GM18520 (cell line): ENCODE results near the gene TMEM266.

Source experiments
- ATAC-seq: cut with Tn5 transposase; IDR thresholded peaks from one replicate; pipeline ENCODE4 v1.9.1; 2021; ENCODE audit not compliant: unreplicated experiment

The TMEM266 gene

GRCh38 chr15:76123031-76123430, 63.2 kb downstream of the TMEM266 start:
- no peak for ATAC-seq

GRCh38 chr15:76127169-76127568, 67.4 kb downstream of the TMEM266 start:
- ATAC-seq, result no peak

DNA sequence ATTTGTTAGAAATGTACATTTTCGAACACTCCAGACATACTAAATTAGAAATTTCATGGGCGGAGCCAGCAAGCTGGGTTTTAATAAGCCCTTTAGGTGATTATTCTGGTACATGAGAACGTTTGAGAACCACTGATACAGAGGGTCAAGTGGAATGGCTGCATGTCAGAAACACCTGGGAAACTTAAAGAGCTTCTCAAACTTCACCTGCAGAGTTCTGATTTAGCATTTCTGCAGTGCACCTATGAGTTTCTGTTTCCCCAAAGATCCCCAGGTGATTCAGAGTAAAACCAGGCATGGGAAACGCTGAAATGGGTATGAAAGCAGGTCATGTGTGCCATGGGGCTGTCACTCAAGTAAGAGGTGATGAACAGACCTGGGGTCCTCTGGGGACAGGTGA, 68.1 kb downstream of the TMEM266 start:
- ATAC-seq, result no peak

- ATAC-seq, result no peak
Measured at GRCh38 chr15:76134537-76134936, 74.8 kb downstream of the TMEM266 start.

DNA sequence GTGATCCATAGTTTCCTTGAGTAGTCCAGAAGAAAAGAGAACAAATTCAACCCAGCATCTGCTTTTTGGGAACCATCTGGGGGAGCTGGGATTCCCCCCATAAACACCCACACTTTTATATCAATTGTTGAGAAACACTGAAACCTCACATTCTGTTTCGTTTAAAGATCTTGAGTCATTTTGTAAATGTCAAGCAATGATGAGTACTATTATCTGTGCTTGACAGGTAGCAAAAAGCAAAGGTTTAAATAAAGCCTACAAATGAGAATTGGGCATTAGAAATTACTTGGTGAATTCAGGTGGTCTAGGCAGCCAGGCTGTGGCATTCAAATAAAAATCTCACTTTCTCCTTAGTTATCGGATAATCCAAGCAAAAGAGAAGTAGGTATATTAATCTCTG, 75.7 kb downstream of the TMEM266 start:
- ATAC-seq, result no peak

DNA sequence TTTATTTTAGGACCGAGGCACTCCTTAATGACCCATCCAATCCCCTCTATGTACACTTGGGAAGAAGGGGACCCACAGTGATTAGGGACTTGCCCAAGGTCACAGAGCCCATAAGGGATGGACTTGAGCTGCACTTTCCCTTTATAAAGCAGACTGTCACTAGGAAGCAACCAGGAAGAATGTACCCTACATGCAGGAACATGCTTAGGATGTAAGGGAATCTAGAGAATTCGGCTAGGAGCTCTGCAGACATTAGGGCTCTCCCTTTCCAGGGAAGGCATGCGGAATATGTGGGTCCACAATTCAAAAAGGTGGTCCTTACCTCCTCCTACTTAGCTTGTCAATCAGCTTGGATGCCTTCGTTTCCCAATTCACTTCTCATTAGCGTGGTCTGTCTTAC, 78.7 kb downstream of the TMEM266 start:
- no peak for ATAC-seq

GRCh38 chr15:76139368-76140073, 79.7 kb downstream of the TMEM266 start:
- ATAC-seq, result no peak

DNA sequence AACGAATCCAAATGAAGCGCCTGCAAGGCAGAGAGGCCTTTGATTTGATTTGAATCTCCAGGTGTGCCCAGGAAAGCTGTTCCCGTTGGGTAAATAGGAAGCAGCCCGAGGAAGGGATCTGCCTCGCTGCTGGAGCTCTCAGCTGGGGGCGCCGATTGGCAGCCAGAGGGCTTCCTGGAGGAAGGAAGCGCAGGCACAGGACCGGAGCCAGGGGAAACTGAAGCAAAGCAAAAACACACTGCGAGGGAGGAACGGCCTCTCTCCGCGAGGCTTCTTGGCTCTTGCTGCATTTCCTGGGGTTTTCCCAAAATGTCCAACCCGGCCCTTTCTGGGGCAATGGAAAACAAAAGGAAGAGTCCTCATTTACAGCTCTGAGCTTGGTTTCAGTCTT, 80.3 kb downstream of the TMEM266 start:
- ATAC-seq, result no peak

- no peak for ATAC-seq
Measured at GRCh38 chr15:76146812-76147211, 87.0 kb downstream of the TMEM266 start.

GRCh38 chr15:76147906-76148570, 88.3 kb downstream of the TMEM266 start:
- no peak for ATAC-seq

GRCh38 chr15:76149291-76149915, 89.6 kb downstream of the TMEM266 start:
- ATAC-seq, result no peak

GRCh38 chr15:76150513-76150912, 90.7 kb downstream of the TMEM266 start:
- ATAC-seq, result no peak

DNA sequence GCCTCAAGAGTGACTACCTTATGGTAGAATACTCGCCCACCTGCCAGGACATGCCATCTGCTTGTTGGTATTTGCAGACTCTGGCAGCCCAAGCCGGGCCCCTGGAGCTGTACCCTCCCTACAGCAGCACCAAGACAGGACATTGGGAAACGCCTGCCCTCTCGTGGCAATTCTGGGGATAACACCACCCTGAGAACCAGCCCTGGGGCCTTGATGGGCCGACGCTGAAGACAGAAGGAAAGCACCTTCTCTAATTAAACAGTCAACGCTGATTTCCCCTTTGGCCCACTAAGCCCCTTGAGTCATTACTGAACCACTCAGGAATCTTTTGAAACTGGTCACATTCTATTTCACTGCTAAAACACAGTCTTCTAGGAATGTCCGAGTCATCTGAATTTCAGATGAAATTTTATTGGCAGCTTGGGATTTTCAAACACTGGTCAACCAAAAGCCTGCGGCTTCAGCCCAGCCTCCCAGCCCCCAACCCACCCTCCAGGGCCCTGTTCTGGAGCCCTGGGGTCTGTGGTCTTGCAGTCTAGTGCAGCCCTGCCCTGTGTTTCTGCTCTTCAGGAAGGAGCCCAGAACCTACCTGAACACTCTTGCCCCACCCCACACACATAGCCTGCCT, 91.3 kb downstream of the TMEM266 start:
- ATAC-seq, result no peak

DNA sequence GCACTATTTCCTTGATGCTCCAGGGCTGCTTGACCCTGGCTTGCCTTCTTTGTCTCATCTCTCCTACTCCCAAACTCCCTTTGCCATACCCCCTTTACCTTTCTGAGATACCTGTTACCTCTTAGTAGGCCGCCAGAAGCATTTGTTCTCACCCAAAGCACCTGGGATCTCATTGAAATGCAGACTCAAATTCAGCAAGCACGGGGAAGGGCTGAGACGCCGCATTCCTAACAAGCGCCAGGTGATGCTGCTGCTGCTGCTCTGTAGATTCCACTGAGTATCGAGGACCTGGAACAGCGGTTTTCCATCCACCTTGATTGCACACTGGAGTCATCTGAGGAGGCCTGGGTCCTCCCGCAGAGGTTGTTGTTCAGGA, 91.8 kb downstream of the TMEM266 start:
- ATAC-seq, result no peak

DNA sequence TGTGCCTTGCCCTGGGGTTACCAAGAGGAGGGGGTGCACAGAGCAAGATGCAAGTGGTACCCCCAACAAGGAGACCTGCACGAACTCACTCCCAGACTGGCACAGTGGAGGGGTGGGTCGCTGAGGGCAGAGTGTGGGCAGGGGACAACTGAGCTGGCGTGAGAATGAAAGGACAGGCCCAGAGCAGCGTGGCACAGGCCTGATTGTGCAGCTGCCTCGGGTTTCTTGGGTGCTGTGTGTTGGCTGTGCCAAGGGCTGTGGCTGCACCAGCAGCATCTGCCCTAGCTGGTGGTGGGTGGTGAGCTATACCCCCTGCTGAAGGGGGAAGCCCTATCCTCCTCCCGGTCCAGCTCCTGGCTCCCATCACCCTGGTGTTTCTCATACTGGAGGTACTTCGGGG, 92.4 kb downstream of the TMEM266 start:
- no peak for ATAC-seq

DNA sequence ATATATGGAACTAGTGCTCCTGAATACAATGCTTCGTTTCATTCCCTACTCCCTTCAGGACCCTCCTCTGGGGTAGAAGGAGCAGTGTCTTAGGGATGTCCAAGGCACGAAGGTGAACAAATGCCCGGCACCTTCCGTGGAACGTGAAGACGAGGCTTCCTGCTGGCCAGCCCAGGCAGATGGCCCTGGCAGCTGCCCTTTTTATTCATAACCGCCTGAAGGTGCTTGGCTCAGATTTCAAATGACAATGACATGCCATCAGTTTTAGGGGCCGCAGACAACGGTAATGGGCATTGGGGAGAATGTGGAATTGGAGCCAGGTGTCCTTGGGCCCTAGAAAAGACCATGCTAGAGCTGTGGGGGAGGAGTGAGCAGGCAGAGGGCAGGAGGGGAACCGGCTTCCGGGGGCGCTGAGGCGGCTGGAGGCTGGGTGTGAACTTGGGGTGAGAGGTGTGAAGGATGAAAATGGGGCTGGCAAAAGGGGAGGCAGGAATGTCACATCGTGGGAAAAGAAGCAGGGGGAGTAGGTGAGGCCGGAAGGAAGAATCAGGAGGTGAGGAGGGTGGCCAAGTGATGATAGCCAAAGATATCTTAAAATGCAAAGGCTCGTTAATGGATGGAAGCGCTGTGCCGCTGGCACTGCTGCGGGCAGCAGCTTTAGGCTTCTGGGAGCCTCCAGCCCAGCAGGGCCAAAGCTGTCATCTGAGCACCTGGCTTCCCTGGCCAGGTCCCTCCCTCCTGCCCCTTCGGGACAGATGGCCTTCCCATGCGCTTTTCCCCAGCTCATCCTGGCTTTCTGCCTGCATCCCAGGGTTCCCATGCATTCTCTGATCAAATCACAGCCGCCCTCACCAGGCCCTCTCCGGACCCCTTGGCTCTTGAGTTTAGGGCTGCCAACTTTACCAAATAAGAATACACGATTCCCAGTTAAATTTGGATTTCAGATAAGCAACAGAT, 93.7 kb downstream of the TMEM266 start:
- no peak for ATAC-seq

GRCh38 chr15:76155731-76156130, 95.9 kb downstream of the TMEM266 start:
- no peak for ATAC-seq

DNA sequence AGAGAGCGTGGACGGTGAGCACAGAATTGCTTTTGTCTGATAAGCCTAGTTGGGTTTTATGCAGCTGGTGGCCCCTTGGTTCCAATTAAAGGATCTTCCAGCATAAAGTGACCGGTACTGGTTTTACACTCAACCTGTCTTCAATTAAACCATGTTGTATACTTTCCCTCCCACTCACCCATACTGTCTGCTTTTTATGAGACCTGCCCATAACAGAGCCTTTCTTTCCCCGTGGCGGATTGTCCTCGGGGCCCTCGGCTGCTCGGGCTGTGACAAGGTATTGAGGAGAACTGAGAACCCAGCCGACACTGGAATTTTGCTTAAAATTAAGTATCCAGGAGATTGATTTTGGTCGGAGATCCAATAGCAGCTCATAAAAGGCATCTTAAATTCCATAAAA, 98.4 kb downstream of the TMEM266 start:
- ATAC-seq, result no peak

DNA sequence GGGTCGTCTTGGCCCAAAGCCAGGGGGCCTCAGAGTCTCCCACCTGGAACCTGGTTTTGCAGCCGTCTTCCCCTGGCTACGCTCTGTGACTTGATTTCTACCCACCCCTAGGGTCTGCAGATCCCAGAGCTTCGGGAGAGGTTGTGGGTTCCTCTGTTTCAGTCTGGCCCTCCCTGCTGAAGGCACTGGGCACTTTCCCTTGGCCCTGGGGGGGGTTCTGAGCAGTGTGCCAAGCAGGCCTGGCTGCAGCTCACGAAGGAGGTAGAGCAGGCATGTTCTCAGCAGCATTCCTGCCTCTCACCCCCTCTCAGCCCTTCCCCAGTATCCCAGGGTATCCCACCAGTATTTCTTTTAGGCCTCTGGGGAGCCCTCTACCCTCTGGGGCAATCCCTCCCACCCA, 99.0 kb downstream of the TMEM266 start:
- ATAC-seq, result no peak

DNA sequence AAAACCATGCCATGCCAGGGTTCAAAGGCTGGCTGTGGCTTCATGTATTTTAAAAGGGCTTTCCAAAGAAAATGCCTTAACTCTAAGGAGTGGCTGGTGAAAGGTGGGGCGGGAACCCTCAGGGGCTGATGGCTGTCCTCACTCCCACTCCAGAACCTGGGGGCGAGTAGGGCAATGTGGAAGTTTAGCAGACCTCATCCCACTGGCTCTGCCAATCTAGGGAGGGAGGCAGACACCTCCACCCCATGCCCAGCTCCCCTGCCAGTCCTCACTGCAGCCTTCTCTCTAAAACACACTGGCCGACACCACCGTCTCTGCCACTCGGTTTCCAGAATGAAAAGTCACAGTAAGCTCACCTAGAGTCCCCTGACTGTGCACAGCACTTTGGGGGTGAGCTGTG, 99.5 kb downstream of the TMEM266 start:
- ATAC-seq, result no peak
